Aorta (tissue), 5 donors: ENCODE results near the gene MAP3K7CL. TPM values are rescaled to one million over a fixed set of nuclear protein-coding genes. Genes with fewer than 3 reads are reported as not detected.

Experiments used
- ATAC-seq: fragments of 200-7000 bp; cut with Tn5 transposase; one replicate; pipeline ENCODE4 v1.9.1; 2022; ENCODE audit warnings: moderate library complexity; ENCODE audit not compliant: low FRiP score
- DNase-seq, 2 donors: peaks; one replicate each; pipeline ENCODE4 v3.0.0-alpha.2; 2020
- H3K27ac ChIP-seq, 2 donors: one replicate each; pipeline ENCODE4 v1.5.1; 2013; ENCODE audit warnings: low read length in 2 of 2, mild to moderate bottlenecking in 2 of 2, moderate library complexity in 2 of 2, control low read depth in 1 of 2, inconsistent platforms in 1 of 2, low read depth in 1 of 2
- H3K27me3 ChIP-seq, 2 donors: one replicate each; pipeline ENCODE4 v1.6.1; 2013; ENCODE audit warnings: control low read depth in 1 of 2, low read length in 1 of 2, mild to moderate bottlenecking in 1 of 2, moderate library complexity in 1 of 2; ENCODE audit not compliant: insufficient read depth in 2 of 2, control insufficient read depth in 1 of 2
- H3K36me3 ChIP-seq, 2 donors: one replicate each; pipeline ENCODE4 v1.6.1; 2013; ENCODE audit warnings: control low read depth in 1 of 2, low read length in 1 of 2, mild to moderate bottlenecking in 1 of 2; ENCODE audit not compliant: insufficient read depth in 2 of 2, control insufficient read depth in 1 of 2
- H3K4me1 ChIP-seq, 2 donors: one replicate each; pipeline ENCODE4 v1.6.1; 2013; ENCODE audit warnings: low read length in 2 of 2, control low read depth in 1 of 2, mild to moderate bottlenecking in 1 of 2, moderate library complexity in 1 of 2; ENCODE audit not compliant: insufficient read depth in 2 of 2, control insufficient read depth in 1 of 2
- H3K4me3 ChIP-seq, 2 donors: one replicate each; pipeline ENCODE4 v1.5.1; 2013; ENCODE audit warnings: low read length in 2 of 2, control low read depth in 1 of 2, mild to moderate bottlenecking in 1 of 2
- H3K9me3 ChIP-seq: one replicate; pipeline ENCODE4 v1.6.1; 2013; ENCODE audit warnings: mild to moderate bottlenecking, low read length; ENCODE audit not compliant: control insufficient read depth
- WGBS, 2 donors: extraction: QIAGEN DNeasy Blood & Tissue Kit; methylation state at CpG; one replicate each; pipeline ENCODE4 v1.1.7; 2013; 5-methylcytosine and 5-hydroxymethylcytosine counted together
- intact Hi-C, 2 donors: fragments of 100-400 bp; cut with DNase I; formaldehyde crosslinking; loops; one replicate each; pipeline versions ENCODE4 v1.14.2 to v1.15.0; 2022
- polyA plus RNA-seq, 2 donors: library from polyadenylated mRNA; stranded (reverse); fragments of 200-250 nt; gene quantifications; one replicate each; pipeline ENCODE4 v1.2.3, GENCODE V29; 2013
- total RNA-seq, 2 donors: library from RNA; stranded (reverse); fragmentation: NEBNext Ultra II Directional; extraction: Animal tissue kit (Norgen Biotek cat#: 25700); gene quantifications; one replicate each; pipeline ENCODE4 v1.2.1, GENCODE V29; 2021
- donor health status: healthy with polysubstance abuse.
- donor health status: Bipolar disorder and iron deficiency.
- donor health status: DM: no; HTN: no; CAD: no.
- donor health status: DM: no; HTN: no; CAD: no.
- donor health status: DM: yes; HTN: yes; CAD: no.

The MAP3K7CL gene
- total and polyA plus RNA-seq, 4 donors, result 19.4 to 84.6 (median 33.2) TPM

- ATAC-seq, result no peak
- intact Hi-C loops, result no loop called here
Observed at GRCh38 chr21:29121759-29122158, 8.7 kb upstream of the MAP3K7CL start.

DNA sequence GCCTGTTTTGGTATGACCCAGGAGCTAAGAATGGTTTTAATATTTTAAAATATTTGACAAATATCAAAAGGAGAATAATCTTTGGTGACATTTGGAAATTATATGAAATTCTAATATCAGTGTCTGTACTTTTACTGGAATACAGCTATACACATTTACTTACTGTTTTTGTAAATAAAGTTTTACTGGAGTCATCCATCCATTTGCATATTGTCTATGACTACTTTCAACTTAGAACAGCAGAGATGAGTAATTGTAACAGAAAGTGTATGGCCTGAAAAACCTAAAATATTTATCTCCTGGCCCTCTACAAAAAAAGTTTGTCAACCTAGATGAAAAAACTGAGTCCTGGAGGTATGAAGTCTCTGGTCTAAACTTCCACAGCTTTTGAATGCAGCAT lies 5.8 kb upstream of the MAP3K7CL start:
- Histone ChIP-seq H3K27ac (no peak overlapping the region), H3K36me3 (no peaks in the 10 kb centered on the region), H3K27me3 (no peaks in the 10 kb centered on the region), H3K9me3 (no peaks in the 10 kb centered on the region), H3K4me1 (no peaks in the 10 kb centered on the region), H3K4me3 (no peak overlapping the region)
- no peak for DNase-seq
- no peak for ATAC-seq
- intact Hi-C loops, result loop anchor here in 1 of 2 donors (2.0 kb wide), 1 partner anchor 34 kb away; no protein-coding TSS in a partner anchor

More at GRCh38 chr21:29121759-29122158, 8.7 kb upstream of the MAP3K7CL start:
- no peak overlapping the region for H3K4me3 ChIP-seq
- no peaks in the 10 kb centered on the region for H3K9me3 ChIP-seq
- H3K27ac ChIP-seq, result no peak overlapping the region
- no peaks in the 10 kb centered on the region for H3K4me1 ChIP-seq
- no peaks in the 10 kb centered on the region for H3K36me3 ChIP-seq
- H3K27me3 ChIP-seq, result no peaks in the 10 kb centered on the region
- WGBS, 2 donors, result 98 to 100% methylated on average over 1 of the region's 1 CpG
- DNase-seq, result no peak

GRCh38 chr21:29125191-29125590 lies 5.3 kb upstream of the MAP3K7CL start:
- Histone ChIP-seq H3K4me1 (no peaks in the 10 kb centered on the region), H3K9me3 (no peaks in the 10 kb centered on the region), H3K36me3 (no peaks in the 10 kb centered on the region), H3K27me3 (no peaks in the 10 kb centered on the region), H3K4me3 (no peak overlapping the region), H3K27ac (no peak overlapping the region)
- intact Hi-C loops, result loop anchor here in 1 of 2 donors (2.0 kb wide), 1 partner anchor 34 kb away; no protein-coding TSS in a partner anchor
- 83 to 87% methylated on average over 1 of the region's 1 CpG for WGBS, 2 donors
- no peak for DNase-seq
- no peak for ATAC-seq

- intact Hi-C loops, result loop anchor here in 1 of 2 donors (2.0 kb wide), 1 partner anchor 35 kb away; no protein-coding TSS in a partner anchor
- H3K4me3 ChIP-seq, result no peak overlapping the region
- ATAC-seq, result no peak
- H3K27ac ChIP-seq, result no peak overlapping the region
- no peaks in the 10 kb centered on the region for H3K27me3 ChIP-seq
- H3K4me1 ChIP-seq, result no peaks in the 10 kb centered on the region
- H3K9me3 ChIP-seq, result no peaks in the 10 kb centered on the region
- 62 to 77% methylated on average over 3 of the region's 3 CpGs for WGBS, 2 donors
- no peaks in the 10 kb centered on the region for H3K36me3 ChIP-seq
- DNase-seq, result no peak
Observed at GRCh38 chr21:29125979-29126378, 4.5 kb upstream of the MAP3K7CL start.

DNA sequence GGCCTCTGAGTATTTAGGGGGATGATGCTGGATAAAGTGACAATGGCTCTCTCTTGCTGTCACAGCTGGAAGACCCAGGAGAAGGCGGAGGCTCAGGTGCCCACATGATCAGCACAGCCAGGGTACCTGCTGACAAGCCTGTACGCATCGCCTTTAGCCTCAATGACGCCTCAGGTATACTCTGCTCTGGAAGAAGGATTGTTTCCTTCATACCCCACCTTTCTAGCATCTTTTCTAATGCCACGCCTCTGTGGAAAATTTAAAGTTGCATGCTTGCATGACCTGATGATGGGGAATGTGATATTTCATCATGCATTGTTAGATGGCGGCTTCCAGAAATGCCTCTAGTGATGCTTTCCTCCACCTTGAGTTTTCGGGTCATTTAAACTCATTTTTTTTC lies 2.8 kb downstream of the MAP3K7CL start:
- intact Hi-C loops, result no loop called here
- ATAC-seq (no peak), DNase-seq (no peak)
- H3K4me3 ChIP-seq, result no peak overlapping the region
- H3K9me3 ChIP-seq, result no peaks in the 10 kb centered on the region
- 79 to 84% methylated on average over 7 of the region's 7 CpGs for WGBS, 2 donors
- H3K4me1 ChIP-seq, result peaks cover 0 to 6% of the 10 kb centered on the region in 2 donors
- H3K27ac ChIP-seq, result peak overlapping the region in 1 of 2 donors; percentile 70
- H3K27me3 ChIP-seq, result no peaks in the 10 kb centered on the region
- peaks cover 0 to 2% of the 10 kb centered on the region in 2 donors for H3K36me3 ChIP-seq

- intact Hi-C loops, result no loop called here
- Histone ChIP-seq H3K4me3 (no peak overlapping the region), H3K27me3 (no peaks in the 10 kb centered on the region), H3K27ac (peak overlapping the region in 1 of 2 donors; percentile 41), H3K4me1 (peaks cover 0 to 6% of the 10 kb centered on the region in 2 donors), H3K36me3 (peaks cover 0 to 2% of the 10 kb centered on the region in 2 donors), H3K9me3 (no peaks in the 10 kb centered on the region)
- WGBS, 2 donors, result 52 to 54% methylated on average over 5 of the region's 5 CpGs
- no peak for DNase-seq
- no peak for ATAC-seq
Observed at GRCh38 chr21:29133796-29134195, 3.4 kb downstream of the MAP3K7CL start.

DNA sequence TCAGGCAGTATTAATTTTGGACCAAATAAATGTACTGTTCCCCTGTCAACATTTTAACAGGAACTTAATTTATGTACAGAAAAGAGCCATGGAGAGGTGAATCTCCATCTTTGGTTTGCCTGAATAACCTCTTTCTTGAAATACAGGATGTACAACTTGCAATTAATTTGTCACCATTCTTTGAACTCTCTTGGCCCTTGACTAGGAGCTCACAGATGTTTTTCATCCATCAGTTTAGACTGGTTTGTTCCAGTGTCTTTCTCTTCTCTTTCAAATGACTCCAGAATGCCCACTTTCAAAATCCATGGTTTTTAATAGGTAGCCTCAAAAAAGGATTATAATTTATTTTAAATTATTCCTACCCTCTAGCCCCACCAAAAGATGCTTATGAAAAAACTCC lies 5.0 kb downstream of the MAP3K7CL start:
- Histone ChIP-seq H3K9me3 (no peaks in the 10 kb centered on the region), H3K4me1 (peaks cover 0 to 6% of the 10 kb centered on the region in 2 donors), H3K36me3 (peaks cover 0 to 2% of the 10 kb centered on the region in 2 donors), H3K4me3 (no peak overlapping the region), H3K27me3 (no peaks in the 10 kb centered on the region), H3K27ac (no peak overlapping the region)
- DNase-seq (no peak), ATAC-seq (no peak)
- intact Hi-C loops, result no loop called here

GRCh38 chr21:29136033-29136432 lies 5.6 kb downstream of the MAP3K7CL start:
- 78 to 84% methylated on average over 1 of the region's 1 CpG for WGBS, 2 donors
- no peaks in the 10 kb centered on the region for H3K27me3 ChIP-seq
- DNase-seq (no peak), ATAC-seq (no peak)
- no peak overlapping the region for H3K4me3 ChIP-seq
- no peak overlapping the region for H3K27ac ChIP-seq
- intact Hi-C loops, result no loop called here
- peaks cover 0 to 2% of the 10 kb centered on the region in 2 donors for H3K36me3 ChIP-seq
- peaks cover 0 to 6% of the 10 kb centered on the region in 2 donors for H3K4me1 ChIP-seq
- no peaks in the 10 kb centered on the region for H3K9me3 ChIP-seq

DNA sequence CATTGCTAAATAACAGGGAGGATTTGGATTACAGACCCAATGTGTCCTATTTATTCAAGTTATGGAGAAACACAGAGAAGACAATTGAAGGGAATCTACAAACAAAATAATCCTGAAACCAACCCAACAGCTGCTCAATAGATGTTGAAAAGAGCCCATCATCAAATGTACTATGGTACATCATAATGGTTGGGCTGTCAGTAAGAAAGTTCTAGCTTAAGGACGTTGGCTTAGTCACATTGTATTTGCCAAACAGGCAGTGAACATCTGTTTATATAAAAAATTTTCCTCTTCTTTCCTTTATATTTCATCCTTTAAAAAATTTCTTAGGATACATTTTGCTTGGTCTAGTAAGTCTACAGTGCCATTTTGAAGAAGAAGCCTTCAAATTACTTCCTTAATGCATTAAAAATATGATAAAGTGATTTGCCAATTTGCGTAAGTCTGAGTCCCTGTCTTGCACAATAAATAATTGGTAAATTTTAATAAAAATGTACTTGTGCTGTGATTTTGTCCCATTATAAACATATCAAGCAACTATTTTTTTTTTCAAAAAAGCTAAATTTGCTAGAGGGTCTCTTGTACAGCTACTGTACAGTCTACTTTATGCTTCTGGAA lies 14.4 kb downstream of the MAP3K7CL start:
- DNase-seq, result no peak
- peak; percentile 47 for ATAC-seq
- H3K27me3 ChIP-seq, result no peaks in the 10 kb centered on the region
- 11 to 17% methylated on average over 2 of the region's 2 CpGs for WGBS, 2 donors
- peaks cover 2 to 4% of the 10 kb centered on the region in 2 donors for H3K4me1 ChIP-seq
- peaks cover 0 to 1% of the 10 kb centered on the region in 2 donors for H3K36me3 ChIP-seq
- intact Hi-C loops, result loop anchor here in 1 of 2 donors (5.0 kb wide), 1 partner anchor 53 kb away; no protein-coding TSS in a partner anchor
- H3K9me3 ChIP-seq, result no peaks in the 10 kb centered on the region
- no peak overlapping the region for H3K27ac ChIP-seq
- H3K4me3 ChIP-seq, result no peak overlapping the region
